Measurements from ENCODE around the gene INSRR.
A peak's percentile ranks its signal among the peaks of the same experiment; 100 is the strongest.

INSRR gene

GRCh38 chr1:156873659-156874058 is 14.7 kb upstream of the INSRR start:
- DNase-seq = no peak

- DNase-seq = no peak
Measured at GRCh38 chr1:156869455-156869854, 10.5 kb upstream of the INSRR start.

GRCh38 chr1:156868341-156868740 is 9.4 kb upstream of the INSRR start:
- DNase-seq = peak in 1 of 2 experiments; percentile 37

- DNase-seq = no peak
Measured at GRCh38 chr1:156866249-156866909, 7.5 kb upstream of the INSRR start.

- no peak for DNase-seq
Measured at GRCh38 chr1:156865865-156866248, 6.9 kb upstream of the INSRR start.

- no peak for DNase-seq
Measured at GRCh38 chr1:156865258-156865657, 6.3 kb upstream of the INSRR start.

- peak in 1 of 2 experiments; percentile 39 for DNase-seq
Measured at GRCh38 chr1:156864796-156865195, 5.9 kb upstream of the INSRR start.

- peak; percentile 34 to 79 for DNase-seq
Measured at GRCh38 chr1:156863631-156864030, 4.7 kb upstream of the INSRR start.

GRCh38 chr1:156862997-156863599 is 4.2 kb upstream of the INSRR start:
- DNase-seq = no peak

- DNase-seq = no peak
Measured at GRCh38 chr1:156862584-156862983, 3.7 kb upstream of the INSRR start.

GRCh38 chr1:156860628-156861423 is 1.9 kb upstream of the INSRR start, which contains the start of gene NTRK1:
NTRK1 (plus strand) TSS chr1:156860865; CDS start chr1:156860935, 70 bp downstream.
- peak in 1 of 2 experiments; percentile 88 for DNase-seq

GRCh38 chr1:156860113-156860627 is 1.3 kb upstream of the INSRR start:
- peak in 1 of 2 experiments; percentile 86 for DNase-seq

GRCh38 chr1:156859523-156860112 is 701 bp upstream of the INSRR start:
- DNase-seq = peak; percentile 41 to 86

GRCh38 chr1:156858555-156858956 is 361 bp downstream of the INSRR start:
- no peak for DNase-seq

GRCh38 chr1:156857532-156857931 is 1.4 kb downstream of the INSRR start:
- DNase-seq = no peak

GRCh38 chr1:156856282-156856785 is 2.6 kb downstream of the INSRR start:
- DNase-seq = no peak

- no peak for DNase-seq
Measured at GRCh38 chr1:156854634-156855033, 4.3 kb downstream of the INSRR start.

- no peak for DNase-seq
Measured at GRCh38 chr1:156853761-156854160, 5.2 kb downstream of the INSRR start.

- DNase-seq = peak in 1 of 2 experiments; percentile 33
Measured at GRCh38 chr1:156852418-156852874, 6.5 kb downstream of the INSRR start.

GRCh38 chr1:156851779-156852417 is 7.0 kb downstream of the INSRR start:
- no peak for DNase-seq

- no peak for DNase-seq
Measured at GRCh38 chr1:156849151-156849496, 9.8 kb downstream of the INSRR start.

GRCh38 chr1:156848461-156849150 is 10.3 kb downstream of the INSRR start:
- peak in 1 of 2 experiments; percentile 59 for DNase-seq
